Fibroblast of skin of left quadriceps (primary cell): Measurements from ENCODE around the gene C1orf174.
"Not testable (repeated sequence)": the region's sequence is repeated elsewhere in the genome, so short reads cannot be mapped to it uniquely, and the experiment has no call there.

Experiments
- DNase-seq, 2 experiments: peaks; one replicate each; pipeline ENCODE4 v3.0.0-alpha.2; 2013; ENCODE audit warnings: low read depth in 2 of 2

Gene C1orf174

GRCh38 chr1:3925762-3926161 lies 25.7 kb upstream of the C1orf174 start:
- DNase-seq = no peak

- no peak for DNase-seq
Observed at GRCh38 chr1:3925256-3925655, 25.2 kb upstream of the C1orf174 start.

GRCh38 chr1:3924825-3925220 lies 24.8 kb upstream of the C1orf174 start:
- no peak for DNase-seq

- no peak for DNase-seq
Observed at GRCh38 chr1:3924186-3924824, 24.2 kb upstream of the C1orf174 start.

GRCh38 chr1:3923378-3924185 lies 23.5 kb upstream of the C1orf174 start:
- DNase-seq = no peak

GRCh38 chr1:3922851-3923250 lies 22.8 kb upstream of the C1orf174 start:
- no peak for DNase-seq

GRCh38 chr1:3922201-3922725 lies 22.2 kb upstream of the C1orf174 start:
- no peak for DNase-seq

- DNase-seq = no peak
Observed at GRCh38 chr1:3921765-3922164, 21.7 kb upstream of the C1orf174 start.

- no peak for DNase-seq
Observed at GRCh38 chr1:3919706-3920105, 19.6 kb upstream of the C1orf174 start.

GRCh38 chr1:3918966-3919611 lies 19.0 kb upstream of the C1orf174 start:
- no peak for DNase-seq

GRCh38 chr1:3918359-3918758 lies 18.3 kb upstream of the C1orf174 start:
- DNase-seq = not testable (repeated sequence)

- DNase-seq = no peak
Observed at GRCh38 chr1:3917761-3918160, 17.7 kb upstream of the C1orf174 start.

- no peak for DNase-seq
Observed at GRCh38 chr1:3915551-3916121, 15.6 kb upstream of the C1orf174 start.

GRCh38 chr1:3914911-3915310 lies 14.8 kb upstream of the C1orf174 start:
- no peak for DNase-seq

GRCh38 chr1:3914331-3914851 lies 14.3 kb upstream of the C1orf174 start:
- DNase-seq = no peak

- DNase-seq = no peak
Observed at GRCh38 chr1:3912809-3913685, 13.0 kb upstream of the C1orf174 start.

- no peak for DNase-seq
Observed at GRCh38 chr1:3911981-3912808, 12.1 kb upstream of the C1orf174 start.

GRCh38 chr1:3910857-3911845 lies 11.1 kb upstream of the C1orf174 start:
- no peak for DNase-seq
